Retina (tissue), 1 donor: ENCODE data around the gene COL5A3.

Experiments
- DNase-seq: peaks from one replicate; pipeline ENCODE4 v3.0.0-alpha.2; 2016

COL5A3 gene

GRCh38 chr19:10009714-10010224, 535 bp downstream of the COL5A3 start:
- DNase-seq, result no peak

GRCh38 chr19:10008184-10008765, 2.0 kb downstream of the COL5A3 start:
- no peak for DNase-seq

DNA sequence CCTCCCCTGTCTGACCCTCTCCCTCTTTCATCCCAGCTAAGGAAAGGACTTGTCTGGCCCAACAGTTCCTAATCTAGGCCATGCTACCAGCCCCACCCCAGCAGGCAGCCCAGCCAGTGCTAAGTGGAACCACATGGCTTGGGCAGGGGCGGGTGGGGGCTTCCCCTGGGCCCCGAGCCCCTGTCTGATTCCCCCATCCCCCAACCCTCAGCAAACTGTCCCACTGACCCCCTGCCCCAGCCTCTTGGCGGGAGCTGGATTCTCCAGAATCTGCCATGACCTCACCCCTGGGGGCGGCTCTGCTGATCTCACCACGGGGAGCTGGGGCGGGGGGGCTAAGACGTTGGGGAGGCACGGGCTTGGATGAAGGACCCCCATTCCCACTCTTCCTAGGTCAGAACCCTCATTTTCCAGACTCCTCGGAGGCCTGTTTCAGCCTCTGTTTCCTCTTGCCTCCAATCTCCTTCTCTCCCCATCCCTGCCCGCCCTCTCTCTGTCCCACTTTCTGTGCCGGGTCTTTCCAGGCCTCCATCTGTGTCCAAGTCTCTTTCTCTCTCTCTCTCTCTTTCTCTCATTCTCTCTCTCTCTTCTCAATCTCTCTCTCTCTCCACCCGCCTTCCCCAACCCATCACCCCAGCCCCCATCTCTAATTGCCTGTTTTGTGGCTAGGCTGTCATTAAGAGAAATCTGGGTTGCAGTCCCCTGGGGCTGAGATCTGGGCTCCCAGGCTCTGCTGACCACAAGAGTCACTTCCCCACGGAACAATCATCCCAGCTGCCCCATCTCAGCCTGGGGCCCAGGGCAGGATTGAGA, 2.7 kb downstream of the COL5A3 start:
- peak; percentile 35 for DNase-seq

DNA sequence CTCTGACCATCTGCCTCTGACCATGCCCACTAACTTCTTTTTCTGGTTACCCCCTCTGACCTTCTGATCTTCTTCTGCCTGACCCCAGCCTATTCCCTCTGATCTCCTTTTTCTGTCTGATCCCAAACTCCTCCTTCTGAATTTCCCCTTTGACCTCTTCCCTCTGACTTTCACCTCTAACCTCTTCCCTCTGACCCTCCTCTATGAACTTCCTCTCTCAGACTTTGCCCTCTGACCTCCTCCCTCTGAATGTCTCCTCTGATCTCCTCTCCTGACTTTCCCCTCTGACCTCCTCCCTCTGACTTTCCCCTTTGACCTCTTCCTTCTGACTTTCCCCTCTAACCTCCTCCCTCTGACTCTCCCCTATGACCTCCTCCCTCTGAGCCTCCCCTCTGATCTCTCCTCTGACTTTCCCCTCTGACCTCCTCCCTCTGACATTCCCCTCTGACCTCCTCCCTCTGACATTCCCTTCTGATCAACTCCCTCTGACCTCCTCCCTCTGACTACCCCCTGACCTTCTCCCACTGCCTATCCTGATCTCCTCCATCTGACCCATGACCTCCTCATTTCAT, 3.5 kb downstream of the COL5A3 start:
- no peak for DNase-seq

DNA sequence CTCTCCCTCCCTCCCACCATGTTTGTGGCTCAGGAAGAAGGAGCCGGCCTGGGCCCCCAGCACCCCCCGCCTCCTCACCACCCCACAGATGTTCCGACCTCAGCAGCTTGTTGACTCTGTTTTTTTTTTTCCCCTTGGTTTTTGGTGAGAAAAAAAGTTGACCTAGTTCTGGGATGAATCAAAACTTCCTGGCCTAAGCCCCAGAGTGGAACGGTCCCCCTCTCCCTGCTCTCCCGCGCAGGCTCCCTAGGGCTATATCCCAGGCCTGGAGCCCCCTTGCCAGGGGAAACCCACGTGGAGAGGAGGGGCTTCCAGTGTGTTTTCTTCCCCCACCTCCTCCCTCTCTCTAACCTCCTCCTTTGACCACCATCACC, 4.0 kb downstream of the COL5A3 start:
- no peak for DNase-seq

- DNase-seq, result no peak
Measured at GRCh38 chr19:10005632-10006334, 4.5 kb downstream of the COL5A3 start.

DNA sequence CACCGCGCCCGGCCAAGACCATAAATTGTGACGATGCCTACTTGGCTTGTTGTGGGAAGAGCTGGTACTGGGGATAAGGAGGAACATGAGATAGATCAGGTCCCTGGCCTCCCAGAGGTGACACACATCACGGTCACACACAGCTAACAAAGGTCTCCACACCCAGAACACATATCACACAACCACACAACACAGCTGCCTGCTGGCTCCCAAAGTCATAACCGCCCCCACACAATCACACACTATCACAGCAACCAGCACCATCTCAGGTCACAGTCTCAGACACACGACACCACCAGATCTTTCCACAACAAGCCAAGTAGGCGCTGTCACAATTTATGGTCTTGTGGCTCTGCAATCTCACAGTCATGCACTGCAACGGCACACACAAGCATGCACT, 5.7 kb downstream of the COL5A3 start:
- no peak for DNase-seq

- no peak for DNase-seq
Measured at GRCh38 chr19:10003271-10003670, 7.0 kb downstream of the COL5A3 start.

GRCh38 chr19:10001899-10002298, 8.4 kb downstream of the COL5A3 start:
- no peak for DNase-seq

DNA sequence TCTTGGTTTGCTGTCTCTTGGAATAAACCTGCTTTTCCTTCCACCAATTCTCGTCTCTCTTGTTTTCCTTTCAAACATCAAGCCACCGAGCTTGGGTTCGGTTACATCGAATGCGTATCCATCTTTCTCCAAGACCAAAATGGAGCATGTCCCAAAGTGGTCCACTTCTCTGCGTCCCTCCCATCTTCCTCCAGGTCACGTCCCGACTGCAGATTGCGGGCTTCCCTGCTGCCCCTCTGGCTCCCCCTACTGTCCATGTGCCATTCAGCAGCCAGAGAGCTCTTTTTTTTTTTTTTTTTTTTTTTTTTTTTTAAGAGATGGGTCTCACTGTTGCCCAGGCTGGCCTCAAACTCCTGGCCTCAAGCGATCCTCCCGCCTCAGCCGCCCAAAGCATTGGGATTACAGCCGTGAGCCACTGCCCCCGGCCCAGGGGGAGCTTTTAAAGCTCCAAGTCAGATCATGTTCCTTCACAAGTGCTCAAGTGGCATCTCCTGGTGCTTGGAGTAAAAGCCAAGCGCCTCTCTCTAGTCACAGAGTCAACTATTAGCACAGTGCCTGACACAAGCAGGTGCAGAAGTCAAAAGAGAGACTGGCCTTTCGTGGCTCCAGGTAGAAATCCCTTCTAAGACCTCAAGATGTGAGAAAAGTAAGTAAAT, 10.0 kb downstream of the COL5A3 start:
- DNase-seq, result peak; percentile 80

GRCh38 chr19:9996541-9996940, 13.8 kb downstream of the COL5A3 start:
- DNase-seq, result no peak

DNA sequence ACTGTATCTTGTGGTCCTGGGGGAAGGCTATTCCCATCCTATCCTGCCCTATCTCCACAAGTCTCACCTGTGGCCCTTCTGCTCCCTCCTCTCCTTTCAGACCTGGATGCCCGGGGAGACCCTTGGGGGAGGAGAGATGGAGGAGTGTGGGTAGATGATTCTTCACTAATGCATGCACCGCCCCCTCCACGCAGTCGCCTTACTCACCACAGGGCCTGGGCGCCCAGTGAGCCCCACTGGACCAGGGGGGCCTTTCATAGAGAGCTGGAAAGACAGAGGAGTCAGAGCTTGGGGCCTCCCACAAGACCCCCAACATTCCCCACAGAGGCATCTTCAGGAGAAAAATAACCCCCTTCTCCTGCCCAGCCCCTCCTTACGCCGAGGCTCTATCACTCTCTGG, 14.3 kb downstream of the COL5A3 start:
- DNase-seq, result no peak

- DNase-seq, result no peak
Measured at GRCh38 chr19:9995084-9995483, 15.2 kb downstream of the COL5A3 start.

DNA sequence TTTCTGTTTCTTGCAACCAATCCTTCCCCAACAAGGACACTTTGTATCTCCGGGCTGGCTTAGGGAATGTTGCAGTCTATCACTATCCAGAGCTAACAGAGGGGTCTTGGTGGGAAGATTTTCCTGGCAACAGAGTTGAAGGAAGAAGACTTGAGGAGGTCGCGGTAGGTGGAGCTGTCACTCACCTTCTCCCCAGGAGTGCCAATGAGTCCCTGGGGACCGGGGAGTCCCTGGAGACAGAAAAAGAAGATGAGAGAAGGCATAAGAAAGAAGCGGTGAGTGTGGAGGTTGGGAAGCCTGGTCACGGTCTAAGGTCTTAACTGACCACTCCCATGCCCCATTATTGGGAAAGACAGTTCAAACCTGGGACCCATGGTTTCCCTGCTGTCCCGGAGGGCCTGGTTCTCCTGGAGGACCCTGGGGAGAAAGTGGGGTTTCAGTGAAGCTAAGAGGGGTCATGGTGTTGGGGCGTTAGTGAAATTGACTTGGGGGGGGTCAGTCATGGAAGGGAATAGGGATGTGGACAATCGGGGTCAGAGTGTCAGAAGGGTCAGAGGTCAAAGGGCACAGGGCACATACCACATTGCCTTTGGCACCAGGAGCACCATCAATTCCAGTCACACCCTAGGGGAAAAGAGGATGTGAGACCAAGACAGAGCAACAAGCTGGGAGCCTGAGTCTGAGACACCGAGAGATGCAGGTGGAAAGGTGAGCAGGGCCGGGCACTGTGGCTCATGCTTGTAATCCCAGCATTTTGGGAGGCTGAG, 18.7 kb downstream of the COL5A3 start:
- DNase-seq, result no peak

DNA sequence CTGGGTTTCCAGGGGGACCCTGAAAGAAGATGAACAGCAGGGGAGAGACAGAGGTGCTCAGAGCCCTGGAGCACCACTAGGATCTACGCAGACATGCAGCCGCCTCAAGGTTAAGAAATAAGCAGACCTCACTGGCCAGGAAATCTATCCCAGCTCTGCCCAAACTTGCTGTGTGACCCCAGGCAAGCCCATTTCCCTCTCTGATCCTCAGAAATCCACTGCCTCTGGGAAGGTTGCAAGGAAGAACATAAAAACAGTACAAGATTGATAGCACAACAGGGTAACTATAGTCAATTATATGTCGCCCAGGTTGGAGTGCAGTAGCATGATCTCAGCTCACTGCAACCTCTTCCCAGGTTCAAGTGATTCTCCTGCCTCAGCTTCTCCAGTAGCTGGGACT, 20.8 kb downstream of the COL5A3 start:
- no peak for DNase-seq

GRCh38 chr19:9986787-9987281, 23.5 kb downstream of the COL5A3 start:
- DNase-seq, result no peak

DNA sequence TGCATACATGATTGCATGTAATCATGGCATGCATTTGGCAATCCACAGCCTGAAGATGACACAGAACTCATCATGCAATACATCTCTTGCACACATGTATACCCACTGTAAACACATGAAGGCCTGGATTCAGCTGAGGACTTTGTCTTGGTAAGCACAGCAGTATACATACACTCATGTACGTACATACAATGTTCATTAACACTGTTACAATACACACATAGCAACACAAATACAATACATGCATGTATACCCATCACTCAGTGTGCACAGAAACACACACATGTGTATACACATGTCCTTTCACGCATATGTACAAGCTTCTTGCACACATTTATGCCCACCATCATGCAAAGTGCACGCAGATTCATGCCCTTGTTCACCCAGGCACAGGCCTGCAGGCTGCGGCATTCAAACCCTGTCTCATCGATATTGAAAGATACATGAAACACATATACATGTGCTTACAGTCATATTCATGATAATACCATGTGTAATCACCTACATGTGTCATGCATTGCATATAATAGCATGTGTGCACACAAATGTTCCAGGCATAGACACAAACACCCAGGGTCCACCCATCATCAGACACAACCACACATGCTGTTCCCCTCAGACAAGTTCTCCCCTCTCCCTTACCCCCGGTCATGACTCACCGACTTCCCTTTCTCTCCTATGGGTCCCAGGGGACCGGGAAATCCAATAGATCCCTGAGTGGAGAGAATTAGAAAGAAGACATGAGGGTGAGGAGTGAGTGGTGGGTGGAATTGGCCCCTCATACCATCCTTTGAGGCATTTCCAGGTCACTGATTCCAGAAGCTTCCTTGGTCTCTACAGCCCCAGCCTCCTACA, 28.7 kb downstream of the COL5A3 start:
- no peak for DNase-seq

GRCh38 chr19:9972103-9972502, 38.2 kb downstream of the COL5A3 start:
- DNase-seq, result no peak

DNA sequence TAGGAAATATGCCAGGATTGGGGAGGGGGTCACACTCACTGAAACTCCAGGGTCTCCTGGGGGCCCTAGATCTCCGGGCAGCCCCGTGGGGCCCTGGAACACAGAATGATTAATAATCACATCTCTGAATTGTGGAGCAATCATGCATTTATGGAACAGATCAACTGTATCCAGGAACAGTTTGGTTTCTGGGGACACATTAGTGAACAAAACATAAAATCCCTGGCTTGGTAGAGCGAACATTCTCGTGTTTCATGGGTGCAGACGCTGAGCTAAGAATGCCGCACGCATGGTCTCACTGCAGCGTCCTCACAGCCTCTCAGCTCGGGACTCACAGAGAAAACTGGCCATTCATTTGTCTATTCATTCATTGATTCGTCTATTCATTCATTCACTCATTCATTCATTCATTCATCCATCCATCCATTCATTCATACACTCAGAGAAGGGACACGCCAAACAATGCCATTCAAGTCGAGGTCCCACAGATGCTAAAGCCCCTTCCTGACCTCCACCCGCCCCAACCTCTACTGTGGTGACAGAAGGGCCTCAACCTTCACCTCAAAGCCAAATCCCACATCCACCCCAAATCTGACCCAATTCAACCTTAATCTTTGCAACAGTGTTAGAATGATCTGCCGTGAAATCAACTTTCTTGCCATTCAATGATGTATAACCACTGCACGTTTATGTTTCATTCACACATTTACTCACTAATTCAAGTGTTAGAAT, 39.0 kb downstream of the COL5A3 start:
- no peak for DNase-seq

DNA sequence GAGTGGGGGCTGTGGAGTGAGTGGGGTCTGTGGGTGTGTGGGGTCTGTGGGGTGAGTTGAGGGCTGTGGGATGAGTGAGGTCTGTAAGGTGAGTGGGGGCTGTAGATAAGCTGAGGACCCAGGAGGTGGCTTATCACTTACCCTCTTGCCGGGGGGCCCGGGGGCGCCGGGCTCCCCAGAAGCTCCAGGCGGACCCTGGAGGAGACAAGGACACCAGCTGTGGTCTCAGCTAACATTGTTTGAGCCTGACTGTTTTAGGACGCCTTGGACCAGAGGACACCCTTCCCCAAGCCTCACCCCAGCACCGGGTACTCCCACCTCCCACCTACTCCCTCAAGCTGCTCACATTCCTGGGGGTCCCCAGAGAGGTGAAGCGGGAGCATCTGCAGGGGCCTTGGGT, 39.8 kb downstream of the COL5A3 start:
- no peak for DNase-seq

- DNase-seq, result no peak
Measured at GRCh38 chr19:9969688-9969975, 40.7 kb downstream of the COL5A3 start.
